Amygdala (tissue), 56 donors: Measurements from ENCODE around the gene CCDC91.
A peak's percentile ranks its signal among the peaks of the same experiment; 100 is the strongest.

Experiments used
- DNase-seq, 56 donors: peaks; one replicate each; lab custom pipeline; 2025; lab: John Stamatoyannopoulos, UW

Gene CCDC91

GRCh38 chr12:28190321-28191050, at the start of gene CCDC91:
CCDC91 (plus strand) TSS chr12:28190456; CDS start chr12:28257216, 66,760 bp downstream.
- peak; percentile 6 to 89 (median 67) for DNase-seq

- DNase-seq = no peak
Observed at GRCh38 chr12:28144059-28144458, 46.2 kb upstream of the CCDC91 start.

- DNase-seq = no peak
Observed at GRCh38 chr12:28144532-28144931, 45.7 kb upstream of the CCDC91 start.

DNA sequence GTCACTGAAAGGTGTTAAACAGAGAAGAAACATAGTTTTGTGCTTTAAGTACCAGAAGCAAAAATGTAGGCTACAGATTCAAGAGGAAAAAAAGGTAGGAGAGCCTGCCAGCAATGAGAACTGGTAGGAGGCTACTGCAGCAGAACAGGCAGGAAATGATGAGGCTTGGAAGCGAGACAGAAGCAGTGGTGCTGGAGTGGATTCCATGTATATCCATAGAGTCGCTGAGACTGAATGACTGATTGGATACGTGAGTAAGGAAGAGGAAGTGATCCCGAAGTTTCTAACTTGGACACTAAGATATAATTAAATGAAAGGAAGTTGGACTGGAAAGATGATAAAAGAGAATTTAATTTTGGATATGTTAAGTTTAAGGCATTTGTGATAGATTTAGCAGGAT, 45.0 kb upstream of the CCDC91 start:
- DNase-seq = no peak

DNA sequence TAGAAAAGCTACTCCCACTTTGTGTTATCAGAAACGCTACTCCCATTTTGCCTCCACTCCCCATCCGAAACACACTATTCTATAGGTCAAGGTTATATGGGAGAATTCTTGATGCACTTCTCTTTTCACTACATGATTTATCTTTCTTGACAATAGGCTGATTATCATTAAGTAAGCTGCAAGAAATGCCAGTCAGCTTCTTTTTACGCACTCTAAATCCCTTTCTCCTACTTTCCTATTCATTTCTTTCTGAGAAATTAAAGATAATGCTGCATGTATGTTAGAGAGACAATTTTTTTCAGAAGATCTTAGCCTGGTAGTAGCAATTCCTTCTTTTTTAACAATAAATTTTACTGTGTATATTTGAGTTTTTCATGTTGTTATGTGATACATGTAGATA, 41.0 kb upstream of the CCDC91 start:
- DNase-seq = no peak

DNA sequence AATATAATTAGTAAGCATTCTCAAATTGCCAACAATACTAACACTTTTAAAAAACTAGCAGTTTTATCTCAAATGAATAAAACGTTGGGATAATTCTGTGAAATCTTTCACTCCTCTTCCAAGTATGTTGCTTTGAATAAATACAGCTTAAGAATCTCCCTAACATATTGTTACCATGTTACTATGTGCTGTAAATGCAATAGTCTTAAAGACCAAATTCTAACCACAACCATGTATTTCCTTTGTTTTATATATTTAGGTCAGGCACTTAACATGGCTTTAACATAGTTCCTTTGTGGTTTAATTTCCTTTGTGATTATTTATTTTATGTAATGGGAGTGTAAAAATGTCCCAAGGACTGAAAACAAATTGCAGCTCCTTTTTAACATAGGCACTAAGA, 33.9 kb upstream of the CCDC91 start:
- no peak for DNase-seq

DNA sequence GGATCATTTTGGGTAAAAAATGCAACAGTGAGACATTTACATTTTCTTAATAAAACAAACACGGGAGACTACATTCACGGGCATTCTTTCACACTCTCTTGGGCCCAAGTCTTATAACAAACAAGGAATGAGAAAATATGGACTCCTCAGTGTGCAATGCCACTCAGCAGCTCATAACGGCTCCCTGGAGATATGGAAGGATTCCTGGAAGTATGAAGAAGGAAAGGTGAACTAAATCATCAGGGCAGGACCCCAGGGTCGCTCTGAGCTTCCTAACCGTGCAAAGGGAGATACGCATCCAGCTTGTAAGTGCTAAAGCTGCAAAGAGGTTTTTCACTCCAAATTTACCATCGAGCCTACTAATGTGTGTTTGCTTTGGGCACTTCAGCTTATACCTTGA, 33.5 kb upstream of the CCDC91 start:
- DNase-seq = no peak

DNA sequence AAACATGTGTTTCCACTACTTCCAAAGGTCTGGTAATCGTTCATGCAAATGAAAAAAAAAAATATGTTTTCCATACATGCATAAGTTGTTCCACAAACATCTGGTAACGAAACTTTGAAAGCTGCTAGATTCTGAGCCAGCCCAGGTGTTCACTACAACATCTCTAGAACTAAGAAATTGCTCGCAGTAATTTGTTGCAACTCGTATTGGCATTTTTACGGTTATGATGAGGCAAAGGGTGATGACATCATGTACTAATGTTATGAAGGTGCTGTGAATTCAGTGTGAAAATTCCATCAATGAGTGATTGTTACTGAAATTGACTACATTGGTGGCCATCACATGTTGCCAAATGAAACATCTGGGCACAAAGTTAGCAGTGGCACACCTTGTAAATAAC, 31.9 kb upstream of the CCDC91 start:
- no peak for DNase-seq

- DNase-seq = no peak
Observed at GRCh38 chr12:28159688-28160087, 30.6 kb upstream of the CCDC91 start.

GRCh38 chr12:28161697-28162096, 28.6 kb upstream of the CCDC91 start:
- no peak for DNase-seq

DNA sequence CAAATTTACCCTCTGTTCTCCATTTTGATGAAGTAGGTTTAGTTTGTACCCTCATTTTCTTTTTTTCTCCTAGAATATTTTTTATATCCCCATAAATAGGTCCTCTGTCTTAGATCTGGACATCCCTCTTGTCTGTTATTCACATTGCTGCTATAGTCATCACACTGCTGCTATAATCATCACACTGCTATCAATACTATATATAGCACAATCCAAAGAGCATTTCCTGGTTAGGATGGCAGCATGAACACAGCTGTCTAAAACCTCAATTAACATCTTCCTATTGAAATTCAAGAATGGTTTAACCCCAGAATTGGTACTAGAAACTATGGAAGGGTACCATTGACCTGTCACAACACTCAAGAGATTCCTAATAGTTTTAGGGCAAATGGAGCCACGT, 27.6 kb upstream of the CCDC91 start:
- no peak for DNase-seq

DNA sequence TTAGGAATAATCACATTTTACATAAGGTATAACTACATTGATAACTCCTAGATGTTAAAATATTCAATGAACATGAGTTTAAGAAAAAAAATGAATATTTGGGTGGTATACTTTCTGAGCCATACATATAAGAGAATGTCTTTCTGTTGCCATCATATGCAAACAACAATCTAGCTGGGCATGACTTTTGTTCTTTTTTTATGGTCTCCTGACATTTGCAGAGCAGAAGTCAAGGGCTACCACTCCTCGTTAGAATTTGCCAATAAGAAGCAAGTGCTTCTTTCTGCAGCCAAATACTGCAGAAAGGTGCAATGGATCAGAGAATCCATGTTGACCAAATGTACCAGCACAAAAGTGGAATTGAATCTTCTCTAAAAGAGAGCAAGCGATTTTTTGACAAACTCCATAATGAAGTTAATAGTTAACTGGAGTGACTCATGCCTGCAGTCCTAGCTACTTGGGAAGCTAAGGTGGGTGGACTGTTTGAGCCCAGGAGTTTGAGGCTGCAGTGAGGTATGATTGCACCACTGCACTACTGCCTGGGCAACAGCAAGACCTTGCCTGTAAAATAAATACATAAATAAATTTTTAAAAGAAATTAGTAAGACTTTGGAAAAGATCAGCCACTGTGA, 25.5 kb upstream of the CCDC91 start:
- DNase-seq = no peak

- DNase-seq = no peak
Observed at GRCh38 chr12:28167981-28168485, 22.2 kb upstream of the CCDC91 start.

DNA sequence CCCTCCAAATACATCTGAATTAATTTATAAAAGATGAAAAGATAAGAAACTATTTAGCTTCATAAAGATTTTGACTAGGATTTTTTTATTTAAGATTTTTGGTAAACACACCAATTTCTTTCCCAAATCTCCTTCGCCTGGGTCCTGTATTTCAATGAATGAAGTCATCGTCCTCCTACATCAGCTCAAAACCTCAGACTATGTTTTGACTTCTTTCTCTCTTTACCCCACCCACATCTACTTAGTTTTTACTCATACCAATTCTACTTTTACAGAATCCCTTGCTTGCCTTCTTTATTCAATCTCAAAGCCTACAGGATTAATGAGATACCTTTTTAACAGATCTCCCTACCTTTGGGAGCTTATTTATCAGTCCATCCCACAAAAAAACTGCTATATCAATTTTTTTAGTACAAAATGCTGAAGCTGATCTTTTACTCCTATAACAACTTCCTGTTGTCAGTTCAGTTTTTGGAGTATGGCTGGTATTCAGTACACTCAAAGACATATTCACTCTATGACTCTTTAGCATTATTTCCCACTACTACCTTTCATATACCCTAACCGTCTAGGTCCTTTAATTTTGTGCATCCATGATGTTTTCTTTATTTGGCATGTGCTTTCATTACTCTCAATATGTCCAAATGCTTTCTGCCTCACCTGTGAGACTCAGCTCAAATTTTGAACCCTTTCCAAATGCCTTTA, 18.7 kb upstream of the CCDC91 start:
- DNase-seq = no peak

DNA sequence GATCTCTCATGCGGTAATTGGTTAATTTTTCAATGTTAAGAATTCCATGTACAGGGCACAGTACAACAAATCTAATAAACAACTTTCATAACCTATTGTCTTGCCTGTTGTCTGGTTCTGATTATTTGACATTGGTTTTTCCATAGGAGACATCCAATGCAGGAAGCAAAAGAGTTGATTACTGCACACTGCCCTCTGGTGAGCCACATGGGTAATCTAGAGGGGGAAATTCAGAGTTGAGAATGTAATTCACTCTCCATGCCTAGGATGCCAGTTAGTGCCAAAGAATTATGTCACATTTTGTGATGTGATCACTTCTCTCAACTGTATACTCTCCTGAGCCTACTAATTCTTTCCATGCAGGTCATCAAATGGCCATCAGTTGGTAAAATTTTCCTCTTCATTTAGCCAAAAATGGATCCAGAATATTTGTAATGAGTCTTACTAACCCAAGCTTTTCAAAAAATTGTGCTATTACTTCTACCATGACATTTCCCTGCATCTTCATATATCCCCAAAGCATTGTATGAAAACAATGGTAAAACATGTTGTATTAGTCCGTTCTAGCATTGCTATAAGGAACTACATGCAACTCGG, 17.7 kb upstream of the CCDC91 start:
- no peak for DNase-seq

DNA sequence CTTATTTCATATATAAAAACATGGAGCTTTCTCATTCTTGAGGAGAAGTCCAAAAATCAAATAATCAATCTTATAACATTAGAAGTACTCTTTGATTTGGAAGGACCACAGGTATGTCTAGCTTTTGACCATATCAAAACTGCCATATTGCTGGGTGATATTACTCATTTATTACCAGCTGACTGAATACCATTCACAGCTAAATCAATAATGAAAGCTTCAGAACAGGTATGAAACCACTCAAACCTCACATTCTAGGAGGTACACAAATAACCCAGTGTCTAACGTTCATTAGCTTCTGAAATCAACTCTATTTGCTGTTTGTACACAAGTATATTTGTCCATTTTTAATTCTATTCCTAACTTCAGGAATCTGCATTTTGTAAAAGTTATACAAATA, 16.8 kb upstream of the CCDC91 start:
- no peak for DNase-seq

- no peak for DNase-seq
Observed at GRCh38 chr12:28175098-28175589, 15.1 kb upstream of the CCDC91 start.

DNA sequence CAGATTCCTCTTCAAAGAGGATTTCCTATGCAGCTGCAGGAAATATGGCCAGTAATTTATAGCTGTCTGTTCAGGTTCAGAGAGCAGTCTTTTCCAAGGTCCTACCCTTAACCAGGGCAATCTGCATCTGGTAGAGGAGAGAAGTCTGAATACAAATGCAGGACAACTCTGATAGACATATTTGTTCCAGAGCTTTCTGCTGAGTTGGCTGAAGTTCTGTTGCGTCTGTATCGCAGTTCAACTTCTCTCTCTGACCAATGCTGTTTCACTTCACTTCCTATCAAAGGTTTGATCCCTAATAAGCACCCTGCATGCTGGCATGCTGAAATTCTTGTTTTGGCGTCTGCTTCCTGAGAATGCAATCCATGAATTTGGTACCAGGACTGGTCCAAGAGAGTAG, 14.0 kb upstream of the CCDC91 start:
- no peak for DNase-seq

GRCh38 chr12:28177461-28177860, 12.8 kb upstream of the CCDC91 start:
- DNase-seq = no peak

DNA sequence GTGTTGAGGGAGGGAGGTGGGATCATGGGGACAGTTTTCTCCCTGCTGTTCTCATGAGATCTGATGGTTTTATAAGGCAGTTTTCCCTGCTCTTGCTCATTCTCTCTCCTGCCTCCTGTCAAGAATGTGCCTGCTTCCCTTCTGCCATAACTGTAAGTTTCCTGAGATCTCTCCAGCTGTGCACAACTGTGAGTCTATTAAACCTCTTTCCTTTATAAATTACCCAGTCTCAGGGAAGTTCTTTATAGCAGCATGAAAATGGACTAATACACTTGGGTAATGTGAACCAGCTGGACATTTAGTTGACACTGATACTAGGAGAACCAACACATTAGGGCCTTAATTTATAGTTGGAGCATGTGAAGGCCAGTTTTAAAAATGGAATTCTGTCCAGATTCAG, 12.4 kb upstream of the CCDC91 start:
- no peak for DNase-seq

GRCh38 chr12:28178775-28179174, 11.5 kb upstream of the CCDC91 start:
- DNase-seq = no peak
